HEK293 (cell line): ENCODE data around the gene ITFG2.

Experiments used
- CTCF ChIA-PET: fragments of 350-600 bp; formaldehyde crosslinking; extraction: SDS; loops from one replicate; lab custom pipeline; 2021; ENCODE audit warnings: antibody characterized with exemption; lab: Yijun Ruan, JAX
- POLR2A ChIA-PET: fragments of 300-600 bp; formaldehyde crosslinking; extraction: SDS; loops from one replicate; lab custom pipeline; 2020; ENCODE audit warnings: antibody characterized with exemption, inconsistent platforms; lab: Yijun Ruan, JAX
- H3K27ac ChIP-seq: fragments of 200-500 bp; sonication (Bioruptor generic); 2 replicates; pipeline ENCODE4 v1.5.1; 2014; ENCODE audit warnings: low read depth, low read length, control low read depth, inconsistent platforms; ENCODE audit errors: extremely low read depth
- H3K36me3 ChIP-seq, 2 experiments: fragments of 200-500 bp in 1 of 2; sonication (Bioruptor generic) in 1 of 2; 1 replicate in 1 of 2; 2 replicates in 1 of 2; pipeline ENCODE4 v1.5.1; 2014 to 2017; ENCODE audit warnings: inconsistent platforms in 2 of 2, low read length in 2 of 2; ENCODE audit not compliant: control insufficient read depth in 2 of 2, insufficient read depth in 1 of 2
- H3K4me1 ChIP-seq: fragments of 200-500 bp; sonication (Bioruptor generic); 2 replicates; pipeline ENCODE4 v1.5.1; 2014; ENCODE audit warnings: mild to moderate bottlenecking, low read length, inconsistent platforms; ENCODE audit not compliant: control insufficient read depth, insufficient read depth
- H3K4me3 ChIP-seq: 2 replicates; pipeline ENCODE4 v1.5.1; 2011; ENCODE audit warnings: low read depth, mild to moderate bottlenecking, control low read depth, low read length, moderate library complexity
- H3K9me3 ChIP-seq: fragments of 200-500 bp; sonication (Bioruptor generic); 2 replicates; pipeline ENCODE4 v1.5.1; 2014; ENCODE audit warnings: low read depth, low read length, inconsistent platforms; ENCODE audit not compliant: control insufficient read depth, insufficient read depth
- ELK4 ChIP-seq: IDR thresholded peaks from 2 replicates; pipeline ENCODE4 v1.6.1; 2011; ENCODE audit warnings: mild to moderate bottlenecking, low read depth, low read length, borderline replicate concordance
- GLI2 ChIP-seq: fragments of 450-650 bp; formaldehyde crosslinking; IDR thresholded peaks from 2 replicates; pipeline ENCODE4; 2017; ENCODE audit warnings: missing biosample characterization, missing genetic modification characterization, low read depth, borderline replicate concordance
- OSR2 ChIP-seq: fragments of 450-650 bp; formaldehyde crosslinking; IDR thresholded peaks from 2 replicates; pipeline ENCODE4 v1.5.1; 2016; ENCODE audit warnings: missing biosample characterization, missing genetic modification characterization
- OVOL3 ChIP-seq: fragments of 450-650 bp; formaldehyde crosslinking; IDR thresholded peaks from 2 replicates; pipeline ENCODE4 v1.5.1; 2016; ENCODE audit warnings: missing biosample characterization, missing genetic modification characterization
- PRDM1 ChIP-seq: fragments of 450-650 bp; formaldehyde crosslinking; IDR thresholded peaks from 2 replicates; pipeline ENCODE4; 2016; ENCODE audit warnings: missing biosample characterization, missing genetic modification characterization
- SCRT2 ChIP-seq: fragments of 450-650 bp; formaldehyde crosslinking; IDR thresholded peaks from 2 replicates; pipeline ENCODE4 v1.5.1; 2016; ENCODE audit warnings: missing biosample characterization, missing genetic modification characterization
- ZBTB6 ChIP-seq: fragments of 450-650 bp; formaldehyde crosslinking; IDR thresholded peaks from 2 replicates; pipeline ENCODE4 v1.5.1; 2017; ENCODE audit warnings: missing biosample characterization, missing genetic modification characterization
- ZFP3 ChIP-seq: fragments of 450-650 bp; formaldehyde crosslinking; IDR thresholded peaks from 2 replicates; pipeline ENCODE4 v1.5.1; 2016; ENCODE audit warnings: low read depth, missing biosample characterization, missing genetic modification characterization
- ZNF140 ChIP-seq: fragments of 450-650 bp; formaldehyde crosslinking; IDR thresholded peaks from 2 replicates; pipeline ENCODE4 v1.5.1; 2016; ENCODE audit warnings: missing biosample characterization, missing genetic modification characterization
- ZNF175 ChIP-seq: fragments of 450-650 bp; formaldehyde crosslinking; IDR thresholded peaks from 2 replicates; pipeline ENCODE4 v1.5.1; 2016; ENCODE audit warnings: missing biosample characterization, missing genetic modification characterization
- ZNF19 ChIP-seq: fragments of 450-650 bp; formaldehyde crosslinking; IDR thresholded peaks from 2 replicates; pipeline ENCODE4; 2016; ENCODE audit warnings: missing biosample characterization, missing genetic modification characterization, low read depth
- ZNF24 ChIP-seq: fragments of 450-650 bp; formaldehyde crosslinking; IDR thresholded peaks from 2 replicates; pipeline ENCODE4 v1.5.1; 2016; ENCODE audit warnings: missing biosample characterization, missing genetic modification characterization
- ZNF335 ChIP-seq: fragments of 450-650 bp; formaldehyde crosslinking; conservative IDR thresholded peaks from 2 replicates; pipeline ENCODE4 v1.5.1; 2016; ENCODE audit warnings: missing biosample characterization, missing genetic modification characterization
- ZNF354C ChIP-seq: fragments of 450-650 bp; formaldehyde crosslinking; IDR thresholded peaks from 2 replicates; pipeline ENCODE4 v1.5.1; 2016; ENCODE audit warnings: missing biosample characterization, missing genetic modification characterization, low read depth, borderline replicate concordance
- ZNF37A ChIP-seq: fragments of 450-650 bp; IDR thresholded peaks from 2 replicates; pipeline ENCODE4 v1.5.1; 2018; ENCODE audit warnings: missing biosample characterization, missing genetic modification characterization
- ZNF404 ChIP-seq: fragments of 450-650 bp; formaldehyde crosslinking; IDR thresholded peaks from 2 replicates; pipeline ENCODE4 v1.5.1; 2017; ENCODE audit warnings: missing biosample characterization, missing genetic modification characterization
- ZNF423 ChIP-seq: fragments of 450-650 bp; formaldehyde crosslinking; IDR thresholded peaks from 2 replicates; pipeline ENCODE4 v1.5.1; 2016; ENCODE audit warnings: missing biosample characterization, missing genetic modification characterization
- ZNF473 ChIP-seq: fragments of 450-650 bp; formaldehyde crosslinking; IDR thresholded peaks from 2 replicates; pipeline ENCODE4 v1.5.1; 2017; ENCODE audit warnings: missing biosample characterization, missing genetic modification characterization
- ZNF510 ChIP-seq: fragments of 450-650 bp; formaldehyde crosslinking; IDR thresholded peaks from 2 replicates; pipeline ENCODE4 v1.5.1; 2018; ENCODE audit warnings: mild to moderate bottlenecking, missing genetic modification characterization, missing biosample characterization; ENCODE audit not compliant: insufficient replicate concordance
- ZNF629 ChIP-seq: fragments of 450-650 bp; formaldehyde crosslinking; IDR thresholded peaks from 2 replicates; pipeline ENCODE4 v1.5.1; 2017; ENCODE audit warnings: missing biosample characterization, missing genetic modification characterization
- ZNF658 ChIP-seq: fragments of 450-650 bp; formaldehyde crosslinking; IDR thresholded peaks from 2 replicates; pipeline ENCODE4; 2016; ENCODE audit warnings: missing biosample characterization, missing genetic modification characterization
- ZNF677 ChIP-seq: fragments of 450-650 bp; IDR thresholded peaks from 2 replicates; pipeline ENCODE4 v1.5.0; 2018; ENCODE audit warnings: missing biosample characterization, mild to moderate bottlenecking, missing genetic modification characterization, moderate library complexity
- ZNF843 ChIP-seq: fragments of 450-650 bp; formaldehyde crosslinking; IDR thresholded peaks from 2 replicates; pipeline ENCODE4 v1.5.1; 2016; ENCODE audit warnings: missing biosample characterization, missing genetic modification characterization
- TF ChIP-seq, protein P1 (sequence below): fragments of 450-650 bp; formaldehyde crosslinking; IDR thresholded peaks from 2 replicates; pipeline ENCODE4 v1.5.1; 2016; ENCODE audit warnings: missing biosample characterization, missing genetic modification characterization, low read depth

Gene ITFG2

DNA sequence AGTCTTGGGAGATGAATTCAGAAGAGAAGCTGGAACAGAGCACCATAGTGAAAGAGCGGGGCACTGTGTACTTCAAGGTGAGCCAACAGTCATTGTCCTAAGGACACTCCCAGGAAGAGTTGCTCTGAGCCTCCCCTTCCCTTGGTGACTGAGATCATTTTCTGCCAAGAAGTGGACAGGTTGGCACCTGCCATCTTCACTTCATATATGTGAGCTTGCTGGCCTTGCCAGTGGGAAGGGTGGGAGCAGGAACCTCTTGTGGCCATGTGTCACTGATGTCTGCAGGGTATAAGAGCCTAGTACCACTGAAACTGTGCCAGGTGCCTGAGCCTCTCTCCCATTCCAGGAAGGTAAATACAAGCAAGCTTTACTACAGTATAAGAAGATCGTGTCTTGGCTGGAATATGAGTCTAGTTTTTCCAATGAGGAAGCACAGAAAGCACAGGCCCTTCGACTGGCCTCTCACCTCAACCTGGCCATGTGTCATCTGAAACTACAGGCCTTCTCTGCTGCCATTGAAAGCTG, 12.4 kb upstream of the ITFG2 start:
- no peak overlapping the region for H3K4me3 ChIP-seq
- peaks cover 3% of the 10 kb centered on the region; the same call in 1 of the 2 replicates for H3K4me1 ChIP-seq
- no peaks in the 10 kb centered on the region for H3K9me3 ChIP-seq
- H3K36me3 ChIP-seq, result peaks cover 57 to 92% of the 10 kb centered on the region in 2 experiments
- H3K27ac ChIP-seq, result no peak overlapping the region
- CTCF ChIA-PET, result interaction anchor here (1.1 to 2.0 kb wide), 3 partner anchors 14 to 45 kb away, joined by 3 to 6 read pairs (median 6); no protein-coding TSS in a partner anchor
- TF ChIP-seq PRDM1 (no peak), SCRT2 (no peak), ZNF140 (tag by site-specific recombination) (no peak), ZNF24 (no peak), ZNF404 (tag by site-specific recombination) (no peak), ZNF473 (tag by site-specific recombination) (no peak), ZNF175 (tag by site-specific recombination) (no peak), OVOL3 (tag by site-specific recombination) (no peak), ZNF843 (tag by site-specific recombination) (no peak)
- POLR2A ChIA-PET, result no interaction called here

DNA sequence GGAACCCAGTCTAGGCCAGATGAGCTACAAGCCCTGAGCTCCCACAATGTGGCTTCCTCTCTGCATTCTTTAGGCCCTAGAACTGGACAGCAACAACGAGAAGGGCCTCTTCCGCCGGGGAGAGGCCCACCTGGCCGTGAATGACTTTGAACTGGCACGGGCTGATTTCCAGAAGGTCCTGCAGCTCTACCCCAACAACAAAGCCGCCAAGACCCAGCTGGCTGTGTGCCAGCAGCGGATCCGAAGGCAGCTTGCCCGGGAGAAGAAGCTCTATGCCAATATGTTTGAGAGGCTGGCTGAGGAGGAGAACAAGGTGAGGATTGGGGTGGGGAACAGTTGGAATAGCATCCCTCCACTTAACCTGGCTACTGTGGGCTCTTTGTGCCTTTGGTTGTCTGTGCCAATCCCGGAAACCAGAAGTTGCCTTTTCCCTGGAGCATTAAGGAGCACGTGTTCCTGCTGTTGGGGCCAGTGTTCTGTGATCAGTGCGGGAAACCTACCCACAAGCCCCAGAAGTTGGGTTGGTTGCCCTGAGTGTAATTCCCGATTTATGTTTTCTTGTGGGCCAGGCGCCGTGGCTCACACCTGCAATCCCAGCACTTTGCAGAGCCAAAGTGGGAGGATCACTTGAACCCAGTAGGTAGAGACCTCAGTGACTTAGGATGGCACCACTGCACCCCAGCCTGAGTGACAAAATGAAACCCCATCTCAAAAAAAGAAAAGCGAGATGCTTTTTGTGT, 11.3 kb upstream of the ITFG2 start:
- H3K27ac ChIP-seq, result no peak overlapping the region
- peaks cover 3% of the 10 kb centered on the region; the same call in 1 of the 2 replicates for H3K4me1 ChIP-seq
- POLR2A ChIA-PET, result no interaction called here
- CTCF ChIA-PET, result interaction anchor here (0.8 to 1.8 kb wide), 2 partner anchors 12 to 13 kb away, joined by 3 to 6 read pairs; no protein-coding TSS in a partner anchor
- peaks cover 65 to 99% of the 10 kb centered on the region in 2 experiments for H3K36me3 ChIP-seq
- H3K4me3 ChIP-seq, result no peak overlapping the region
- TF ChIP-seq ZNF423 (tag by site-specific recombination) (no peak), OSR2 (tag by site-specific recombination) (no peak), ZNF658 (tag by site-specific recombination) (no peak), ZFP3 (tag by site-specific recombination) (no peak), GLI2 (tag by site-specific recombination) (no peak), ZNF354C (tag by site-specific recombination) (no peak), ZNF37A (tag by site-specific recombination) (no peak)
- no peaks in the 10 kb centered on the region for H3K9me3 ChIP-seq

DNA sequence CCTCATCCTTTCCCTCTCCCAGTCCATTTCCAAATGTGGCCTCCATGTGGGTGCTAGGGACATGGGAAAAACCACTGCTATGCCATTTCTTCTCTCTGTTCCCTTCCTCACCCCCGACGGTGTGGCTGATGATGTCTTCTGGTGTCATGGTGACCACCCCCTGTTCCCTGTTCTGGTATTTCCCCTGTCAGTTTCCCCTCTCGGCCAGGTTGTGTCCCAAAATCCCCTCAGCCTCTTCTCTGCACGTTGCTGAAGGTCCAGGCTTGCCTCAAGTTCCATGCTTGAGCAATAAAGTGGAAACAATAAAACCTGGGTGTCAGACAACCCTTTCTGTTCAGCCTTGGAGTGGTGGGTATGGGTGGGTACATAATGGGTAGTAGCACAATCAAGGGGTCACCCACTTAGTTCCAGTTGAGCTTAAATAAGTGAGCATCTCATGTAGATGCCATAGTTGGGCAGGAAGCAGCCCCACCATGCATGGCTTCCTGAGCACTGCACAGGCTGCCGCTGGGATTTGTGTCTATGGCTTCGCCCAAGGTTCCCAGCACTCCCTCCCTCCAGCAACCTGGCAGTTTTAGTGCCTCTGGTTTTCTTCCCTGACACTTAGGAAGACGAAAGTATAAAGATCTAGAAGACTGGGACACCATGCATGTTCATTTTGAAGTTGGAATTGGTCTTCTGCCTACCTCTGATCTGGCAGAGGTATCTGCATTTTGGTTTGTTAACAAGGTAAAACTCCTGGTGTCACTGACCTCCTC, 8.7 kb upstream of the ITFG2 start:
- Histone ChIP-seq H3K27ac (no peak overlapping the region; the same call in 1 of the 2 replicates), H3K9me3 (no peaks in the 10 kb centered on the region), H3K4me3 (no peak overlapping the region), H3K36me3 (peaks cover 53 to 89% of the 10 kb centered on the region in 2 experiments), H3K4me1 (no peaks in the 10 kb centered on the region)
- CTCF ChIA-PET, result interaction anchor here (0.6 kb wide), 1 partner anchor 159 kb away, joined by 3 read pairs; no protein-coding TSS in a partner anchor
- POLR2A ChIA-PET, result interaction anchor here (0.6 to 1.1 kb wide), 3 partner anchors 8 to 18 kb away, joined by 4 to 6 read pairs (median 5); no protein-coding TSS in a partner anchor
- TF ChIP-seq ZNF335 (tag by site-specific recombination), result no peak
- TF ChIP-seq ZNF24, result no peak
- no peak for TF ChIP-seq ZNF19 (tag by site-specific recombination)
- no peak for TF ChIP-seq ZBTB6 (tag by site-specific recombination)
- no peak for TF ChIP-seq ZNF510 (tag by site-specific recombination)
- no peak for TF ChIP-seq ELK4
- no peak for TF ChIP-seq ZNF629 (tag by site-specific recombination)
- TF ChIP-seq, protein P1, sequence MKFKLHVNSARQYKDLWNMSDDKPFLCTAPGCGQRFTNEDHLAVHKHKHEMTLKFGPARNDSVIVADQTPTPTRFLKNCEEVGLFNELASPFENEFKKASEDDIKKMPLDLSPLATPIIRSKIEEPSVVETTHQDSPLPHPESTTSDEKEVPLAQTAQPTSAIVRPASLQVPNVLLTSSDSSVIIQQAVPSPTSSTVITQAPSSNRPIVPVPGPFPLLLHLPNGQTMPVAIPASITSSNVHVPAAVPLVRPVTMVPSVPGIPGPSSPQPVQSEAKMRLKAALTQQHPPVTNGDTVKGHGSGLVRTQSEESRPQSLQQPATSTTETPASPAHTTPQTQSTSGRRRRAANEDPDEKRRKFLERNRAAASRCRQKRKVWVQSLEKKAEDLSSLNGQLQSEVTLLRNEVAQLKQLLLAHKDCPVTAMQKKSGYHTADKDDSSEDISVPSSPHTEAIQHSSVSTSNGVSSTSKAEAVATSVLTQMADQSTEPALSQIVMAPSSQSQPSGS (tag by site-specific recombination), result no peak
- no peak for TF ChIP-seq ZNF677
